Mesodermal cell (in vitro differentiated cells): Measurements from ENCODE around the gene ADCK1.
"Not testable (repeated sequence)": the region's sequence is repeated elsewhere in the genome, so short reads cannot be mapped to it uniquely, and the experiment has no call there.

Experiments used
- H3K27ac ChIP-seq: 2 replicates; pipeline ENCODE4 v1.7.0; 2013; ENCODE audit warnings: mild to moderate bottlenecking, low read depth, low read length, moderate library complexity; ENCODE audit not compliant: severe bottlenecking
- H3K36me3 ChIP-seq: 2 replicates; pipeline ENCODE4 v1.7.1; 2013; ENCODE audit warnings: mild to moderate bottlenecking, low read length, moderate library complexity; ENCODE audit not compliant: control insufficient read depth, insufficient read depth
- H3K4me1 ChIP-seq: one replicate; pipeline ENCODE4 v1.7.1; 2013; ENCODE audit warnings: mild to moderate bottlenecking, low read length; ENCODE audit not compliant: insufficient read depth, control insufficient read depth, poor library complexity, severe bottlenecking
- H3K4me3 ChIP-seq: 2 replicates; pipeline ENCODE4 v1.7.0; 2013; ENCODE audit warnings: low read length, control low read depth, mild to moderate bottlenecking; ENCODE audit not compliant: insufficient read depth, poor library complexity, severe bottlenecking; ENCODE audit errors: extremely low read depth
- H3K9me3 ChIP-seq: 2 replicates; pipeline ENCODE4 v1.7.1; 2013; ENCODE audit warnings: mild to moderate bottlenecking, low read length, moderate library complexity; ENCODE audit not compliant: control insufficient read depth
- WGBS, 2 experiments: methylation state at CpG; one replicate each; pipeline ENCODE4 v1.1.5; 2013; ENCODE audit warnings: missing lambda C conversion rate in 2 of 2; ENCODE audit not compliant: insufficient coverage in 2 of 2; 5-methylcytosine and 5-hydroxymethylcytosine counted together

ADCK1 gene

DNA sequence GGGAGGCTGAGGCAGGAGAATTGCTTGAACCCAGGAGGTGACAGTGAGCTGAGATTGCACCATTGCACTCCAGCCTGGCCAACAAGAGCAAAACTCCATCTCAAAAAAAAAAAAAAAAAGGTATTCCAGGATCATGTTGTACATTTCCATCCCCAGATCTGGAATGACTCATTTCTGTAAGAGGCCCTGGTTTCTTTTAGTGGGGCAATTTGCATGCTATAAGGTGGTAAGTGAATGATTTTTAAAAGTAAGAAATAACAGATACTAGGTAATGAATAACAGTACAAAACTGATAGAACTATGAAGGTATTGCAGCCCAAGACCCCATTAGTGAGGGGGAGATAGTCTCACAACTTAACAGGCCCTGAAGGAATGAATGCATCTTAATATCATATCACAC is 17.7 kb upstream of the ADCK1 start:
- Histone ChIP-seq H3K36me3 (no peaks in the 10 kb centered on the region), H3K4me1 (no peaks in the 10 kb centered on the region), H3K27ac (no peak overlapping the region), H3K9me3 (no peaks in the 10 kb centered on the region), H3K4me3 (no peak overlapping the region)

DNA sequence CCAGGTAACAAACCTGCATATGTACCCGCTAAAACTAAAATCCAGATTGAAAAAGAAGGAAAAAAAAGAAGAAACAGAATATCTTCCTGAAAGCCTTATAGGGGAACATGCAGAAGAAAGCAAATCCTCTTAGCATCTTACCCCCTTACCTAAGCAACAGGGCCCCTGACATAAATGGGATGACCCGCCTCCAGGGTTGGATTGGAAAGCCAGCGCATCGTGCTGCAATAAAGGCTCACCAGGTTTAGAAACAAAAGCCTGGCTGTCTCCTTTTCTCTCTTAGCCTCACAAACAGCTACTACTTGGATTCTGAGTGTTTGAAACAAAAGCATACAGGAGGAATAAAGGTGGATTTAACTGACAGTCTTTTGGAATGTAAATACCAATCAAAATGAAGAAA is 13.8 kb upstream of the ADCK1 start:
- Histone ChIP-seq H3K4me1 (no peaks in the 10 kb centered on the region), H3K27ac (no peak overlapping the region), H3K9me3 (no peaks in the 10 kb centered on the region), H3K36me3 (no peaks in the 10 kb centered on the region), H3K4me3 (no peak overlapping the region)
- WGBS, 2 experiments = 59% methylated on average over 3 of the region's 4 CpGs; no CpG with 5 or more reads in 1 of the 2 experiments

DNA sequence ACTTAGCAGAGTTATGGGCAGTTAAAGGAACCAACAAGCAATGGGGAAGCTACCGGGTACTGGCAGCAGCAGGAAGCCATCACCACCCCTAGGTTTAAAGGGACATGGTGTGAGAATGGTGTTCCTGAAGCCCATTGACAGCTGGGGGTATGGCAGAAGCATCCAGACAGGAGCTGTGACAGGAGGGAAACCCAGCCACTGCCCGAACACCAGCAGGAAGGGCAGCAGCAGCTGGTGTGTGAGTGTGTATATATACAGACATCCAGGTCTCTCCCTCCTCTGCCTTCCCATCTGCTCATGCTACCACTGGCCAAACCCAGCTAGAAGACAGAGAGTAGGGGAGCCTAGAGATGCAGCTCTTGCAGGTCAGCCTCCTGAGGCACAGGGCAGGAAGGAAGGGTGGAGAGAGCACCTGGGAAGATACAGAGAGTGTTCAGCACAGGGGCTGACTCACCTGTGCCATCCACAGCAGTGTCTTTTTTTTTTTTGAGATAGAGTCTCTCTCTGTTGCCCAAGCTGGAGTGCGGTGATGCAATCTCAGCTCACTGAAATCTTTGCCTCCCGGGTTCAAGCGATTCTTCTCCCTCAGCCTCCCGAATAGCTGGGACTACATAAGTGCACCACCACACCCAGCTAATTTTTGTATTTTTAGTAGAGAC is 9.2 kb upstream of the ADCK1 start:
- Histone ChIP-seq H3K27ac (no peak overlapping the region), H3K4me1 (peaks cover 4% of the 10 kb centered on the region), H3K9me3 (no peaks in the 10 kb centered on the region), H3K36me3 (no peaks in the 10 kb centered on the region), H3K4me3 (no peak overlapping the region)
- WGBS, 2 experiments = 86 to 95% methylated on average over 3 to 5 of the region's 6 CpGs

DNA sequence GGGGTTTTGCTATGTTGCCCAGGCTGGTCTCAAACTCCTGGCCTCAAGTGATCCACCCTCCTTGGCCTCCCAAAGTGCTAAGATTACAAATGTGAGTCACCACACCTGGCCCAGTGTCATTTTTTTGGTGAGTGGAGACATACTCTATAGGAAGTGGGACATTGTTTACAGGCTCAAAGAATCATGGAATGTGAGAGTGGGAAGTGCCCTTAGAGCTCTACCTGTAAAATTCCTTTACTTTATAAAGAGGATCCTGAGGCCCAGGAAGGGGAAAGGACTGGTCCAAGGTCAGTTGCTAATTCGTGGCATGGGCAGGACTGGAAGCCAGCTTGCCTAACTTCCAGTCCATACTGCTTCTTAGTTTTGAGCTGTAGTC is 8.7 kb upstream of the ADCK1 start:
- H3K27ac ChIP-seq = no peak overlapping the region
- H3K9me3 ChIP-seq = no peaks in the 10 kb centered on the region
- no peaks in the 10 kb centered on the region for H3K36me3 ChIP-seq
- H3K4me3 ChIP-seq = no peak overlapping the region
- peaks cover 5% of the 10 kb centered on the region for H3K4me1 ChIP-seq
- 56% methylated on average over 1 of the region's 1 CpG; no CpG with 5 or more reads in 1 of the 2 experiments for WGBS, 2 experiments

DNA sequence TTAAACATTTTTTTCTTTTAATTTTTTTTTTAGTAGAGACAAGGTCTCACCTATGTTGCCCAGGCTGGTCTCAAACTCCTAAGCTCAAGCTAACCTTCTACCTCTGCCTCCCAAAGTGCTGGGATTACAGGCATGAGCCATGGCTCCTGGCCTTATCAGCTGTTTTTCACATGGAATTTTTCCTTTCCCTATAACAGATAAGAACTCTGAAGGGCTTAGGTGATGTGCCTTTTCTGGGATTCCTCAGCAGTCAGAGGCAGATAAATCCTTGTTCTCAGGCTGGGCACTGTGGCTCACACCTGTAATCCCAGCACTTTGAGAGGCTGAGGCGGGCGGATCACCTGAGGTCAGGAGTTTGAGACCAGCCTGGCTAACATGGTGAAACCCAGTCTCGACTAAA is 6.7 kb upstream of the ADCK1 start:
- H3K36me3 ChIP-seq, H3K4me1 ChIP-seq, H3K4me3 ChIP-seq, H3K9me3 ChIP-seq, H3K27ac ChIP-seq: not testable (repeated sequence)
- WGBS, 2 experiments = 85 to 96% methylated on average over 3 of the region's 3 CpGs

DNA sequence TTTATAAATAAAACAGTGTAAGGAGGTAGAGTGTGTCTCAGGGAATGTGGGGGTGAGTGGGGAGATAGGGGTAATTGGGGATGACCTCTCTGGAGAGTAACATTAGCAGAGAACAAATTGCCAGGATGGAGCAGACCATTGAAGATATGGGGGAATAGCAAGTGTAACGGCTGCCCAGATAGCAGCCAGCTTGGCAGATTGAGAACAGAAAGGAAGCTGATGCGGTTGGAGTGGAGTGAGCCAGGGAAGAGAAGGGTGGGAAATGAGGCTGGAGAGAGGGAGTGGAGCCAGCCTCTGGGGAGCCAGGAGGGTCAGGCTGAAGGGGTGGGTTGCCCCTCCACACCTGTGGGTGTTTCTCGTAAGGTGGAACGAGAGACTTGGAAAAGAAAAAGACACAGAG is 5.6 kb upstream of the ADCK1 start:
- Histone ChIP-seq H3K36me3 (no peaks in the 10 kb centered on the region), H3K4me3 (no peak overlapping the region), H3K9me3 (no peaks in the 10 kb centered on the region), H3K4me1 (peaks cover 5% of the 10 kb centered on the region), H3K27ac (no peak overlapping the region)
- WGBS, 2 experiments = 73 to 76% methylated on average over 2 of the region's 4 CpGs

DNA sequence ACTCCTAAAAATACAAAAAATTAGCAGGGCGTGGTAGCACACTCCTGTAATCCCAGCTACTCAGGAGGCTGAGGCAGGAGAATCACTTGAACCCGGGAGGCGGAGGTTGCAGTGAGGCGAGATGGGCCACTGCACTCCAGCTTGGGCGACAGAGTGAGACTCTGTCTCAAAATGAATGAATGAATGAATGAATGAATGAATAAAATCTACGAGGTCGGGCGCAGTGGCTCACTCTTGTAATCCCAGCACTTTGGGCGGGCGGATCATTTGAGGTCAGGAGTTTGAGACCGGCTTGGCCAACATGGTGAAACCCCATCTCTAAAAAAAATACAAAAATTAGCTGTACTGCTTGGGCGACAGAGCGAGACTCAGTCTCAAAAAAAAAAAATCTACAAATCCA is 453 bp upstream of the ADCK1 start:
- H3K36me3 ChIP-seq, H3K27ac ChIP-seq, H3K4me1 ChIP-seq, H3K9me3 ChIP-seq: not testable (repeated sequence)
- 77 to 99% methylated on average over 7 to 10 of the region's 13 CpGs for WGBS, 2 experiments
- H3K4me3 ChIP-seq = peak overlapping the region; percentile 64

DNA sequence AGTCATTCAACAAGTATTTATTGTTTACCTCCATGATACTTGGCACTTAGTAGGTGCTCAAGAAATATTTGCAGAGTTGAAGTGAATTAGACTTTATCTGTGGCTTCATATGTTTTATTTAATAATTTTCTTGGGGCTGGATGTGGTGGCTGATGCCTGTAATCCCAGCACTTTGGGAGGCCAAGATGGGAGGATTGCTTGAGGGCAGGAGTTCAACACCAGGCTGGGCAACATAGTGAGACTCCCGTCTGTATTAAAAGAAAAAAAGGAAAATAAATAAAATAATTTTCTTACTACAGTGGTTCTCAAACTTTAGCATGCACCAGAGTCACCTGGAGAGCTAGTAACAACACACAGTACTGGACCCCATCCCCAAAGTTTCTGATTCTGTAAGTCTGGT is 905 bp downstream of the ADCK1 start:
- no peak overlapping the region for H3K27ac ChIP-seq
- peak overlapping the region; percentile 64 for H3K4me3 ChIP-seq
- H3K36me3 ChIP-seq = no peaks in the 10 kb centered on the region
- H3K4me1 ChIP-seq = peaks cover under 1% of the 10 kb centered on the region
- no CpG with 5 or more reads among the region's 1 CpG for WGBS, 2 experiments
- no peaks in the 10 kb centered on the region for H3K9me3 ChIP-seq

DNA sequence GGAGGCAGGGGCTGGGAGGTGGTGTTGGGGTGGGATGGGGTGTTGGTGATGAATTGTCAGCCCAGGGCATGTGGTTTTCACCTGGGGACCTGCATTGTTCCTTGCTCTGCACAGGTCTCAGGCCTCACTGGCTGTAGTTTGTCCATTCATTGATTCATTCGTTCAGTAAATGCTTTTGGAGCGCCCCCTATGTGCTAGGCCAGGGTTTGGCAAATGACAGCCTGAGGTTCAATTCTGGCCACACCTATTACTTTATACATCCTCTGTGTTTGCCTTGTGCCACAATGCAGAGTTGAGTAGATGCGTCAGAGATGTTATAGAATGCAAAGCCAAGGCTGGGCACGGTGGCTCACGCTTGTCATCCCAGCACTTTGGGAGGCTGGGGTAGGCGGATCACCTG is 4.7 kb downstream of the ADCK1 start:
- Histone ChIP-seq H3K9me3 (no peaks in the 10 kb centered on the region), H3K36me3 (no peaks in the 10 kb centered on the region), H3K4me3 (no peak overlapping the region), H3K27ac (no peak overlapping the region), H3K4me1 (no peaks in the 10 kb centered on the region)
- 48 to 74% methylated on average over 3 to 4 of the region's 6 CpGs for WGBS, 2 experiments

DNA sequence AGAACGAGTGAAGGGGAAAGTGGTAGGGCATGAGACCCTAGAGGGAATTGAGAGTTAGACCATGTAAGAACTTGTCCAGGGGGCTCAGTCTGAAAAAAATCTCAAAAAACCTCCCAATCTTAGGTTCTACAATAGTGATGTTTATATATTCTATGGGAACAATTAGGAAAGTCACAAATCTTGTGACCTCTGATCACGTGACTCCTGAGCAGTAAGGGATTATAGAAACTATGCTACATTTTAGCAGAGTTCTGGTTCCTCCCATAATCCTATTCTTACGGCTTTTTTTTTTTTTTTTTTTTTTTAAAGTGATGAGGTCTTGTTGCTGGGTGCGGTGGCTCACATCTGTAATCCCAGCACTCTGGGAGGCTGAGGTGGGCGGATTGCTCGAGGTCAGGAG is 5.8 kb downstream of the ADCK1 start:
- no peaks in the 10 kb centered on the region for H3K36me3 ChIP-seq
- H3K27ac ChIP-seq = no peak overlapping the region
- 100% methylated on average over 1 to 4 of the region's 6 CpGs for WGBS, 2 experiments
- H3K4me1 ChIP-seq = no peaks in the 10 kb centered on the region
- H3K9me3 ChIP-seq = no peaks in the 10 kb centered on the region
- no peak overlapping the region for H3K4me3 ChIP-seq

DNA sequence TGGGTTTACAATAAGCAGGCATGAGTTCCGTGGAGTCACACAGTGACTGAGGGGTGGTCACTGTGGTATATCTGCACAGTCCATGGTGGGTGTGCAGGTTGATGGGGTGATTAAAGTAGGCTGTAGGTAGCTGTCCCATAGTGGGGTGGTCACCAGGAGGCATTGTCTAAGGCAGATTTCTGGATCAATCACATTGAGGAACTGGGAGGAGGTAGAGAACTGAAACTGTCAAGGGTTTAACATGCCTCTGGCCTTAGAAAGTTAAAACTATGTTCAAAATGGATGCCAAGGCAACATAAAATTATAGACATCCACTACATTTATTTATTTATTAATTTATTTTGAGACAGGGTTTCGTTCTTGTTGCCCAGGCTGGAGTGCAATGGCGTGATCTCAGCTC is 8.3 kb downstream of the ADCK1 start:
- H3K9me3 ChIP-seq = no peaks in the 10 kb centered on the region

More for the DNA sequence above, 8.3 kb downstream of the ADCK1 start:
- WGBS, 2 experiments = 85 to 90% methylated on average over 2 to 3 of the region's 3 CpGs
- Histone ChIP-seq H3K4me1 (no peaks in the 10 kb centered on the region), H3K27ac (no peak overlapping the region), H3K4me3 (no peak overlapping the region), H3K36me3 (no peaks in the 10 kb centered on the region)
